Mesenteric fat pad (tissue), 1 donor: ENCODE measurements around the gene SLC1A2. TPM values are rescaled to one million over a fixed set of nuclear protein-coding genes. Genes with fewer than 3 reads are reported as not detected.

Experiments
- DNase-seq: peaks from one replicate; pipeline ENCODE4 v3.0.0-alpha.2; 2020; ENCODE audit warnings: low spot score
- total RNA-seq: library from RNA; stranded (reverse); fragmentation: NEBNext Ultra II Directional; extraction: Animal tissue kit (Norgen Biotek cat#: 25700); gene quantifications from one replicate; pipeline ENCODE4 v1.2.1, GENCODE V29; 2021
- donor health status: DM: yes; HTN: yes; CAD: no.

SLC1A2 gene
- total RNA-seq, 1 donor from 2014 or later: 1.3 TPM

DNA sequence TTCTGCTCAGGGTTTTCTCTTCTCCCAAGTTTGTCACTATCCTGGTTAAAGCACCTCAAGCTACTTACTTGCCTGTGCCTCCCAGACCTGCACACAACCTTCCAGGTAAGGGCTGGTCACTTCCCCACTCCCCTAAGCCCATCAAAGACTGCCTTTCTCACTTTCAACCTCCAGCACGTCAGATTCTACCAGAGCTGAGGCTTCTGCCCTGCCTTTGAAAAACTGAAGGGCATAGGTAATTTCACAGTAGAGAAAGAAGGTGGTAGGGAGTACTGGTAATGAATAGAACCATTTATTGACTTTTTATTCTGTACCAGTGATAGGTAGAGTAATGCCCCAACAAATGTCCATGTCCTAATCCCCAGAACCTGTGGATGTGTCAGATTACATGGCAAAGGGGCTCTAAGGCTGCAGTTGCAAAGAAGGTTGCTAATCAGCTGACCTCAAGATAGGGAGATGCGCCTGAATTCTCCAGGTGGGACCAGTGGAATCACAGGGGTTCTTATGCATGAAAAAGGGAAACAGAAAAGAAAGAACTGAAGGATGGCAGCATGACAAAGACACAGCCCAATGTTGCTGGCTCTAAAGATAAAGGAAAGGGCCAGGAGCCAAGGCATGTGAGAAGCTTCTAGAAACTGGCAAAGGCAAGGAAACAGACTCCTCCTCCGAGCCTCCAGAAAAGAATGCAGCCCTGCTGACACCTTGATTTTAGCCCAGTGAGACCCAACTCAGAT is 89.0 kb downstream of the SLC1A2 start:
- DNase-seq: no peak

- DNase-seq: no peak
Observed at GRCh38 chr11:35327829-35328228, 91.5 kb downstream of the SLC1A2 start.

GRCh38 chr11:35326266-35326879 is 93.0 kb downstream of the SLC1A2 start:
- no peak for DNase-seq

- no peak for DNase-seq
Observed at GRCh38 chr11:35324981-35325380, 94.4 kb downstream of the SLC1A2 start.

DNA sequence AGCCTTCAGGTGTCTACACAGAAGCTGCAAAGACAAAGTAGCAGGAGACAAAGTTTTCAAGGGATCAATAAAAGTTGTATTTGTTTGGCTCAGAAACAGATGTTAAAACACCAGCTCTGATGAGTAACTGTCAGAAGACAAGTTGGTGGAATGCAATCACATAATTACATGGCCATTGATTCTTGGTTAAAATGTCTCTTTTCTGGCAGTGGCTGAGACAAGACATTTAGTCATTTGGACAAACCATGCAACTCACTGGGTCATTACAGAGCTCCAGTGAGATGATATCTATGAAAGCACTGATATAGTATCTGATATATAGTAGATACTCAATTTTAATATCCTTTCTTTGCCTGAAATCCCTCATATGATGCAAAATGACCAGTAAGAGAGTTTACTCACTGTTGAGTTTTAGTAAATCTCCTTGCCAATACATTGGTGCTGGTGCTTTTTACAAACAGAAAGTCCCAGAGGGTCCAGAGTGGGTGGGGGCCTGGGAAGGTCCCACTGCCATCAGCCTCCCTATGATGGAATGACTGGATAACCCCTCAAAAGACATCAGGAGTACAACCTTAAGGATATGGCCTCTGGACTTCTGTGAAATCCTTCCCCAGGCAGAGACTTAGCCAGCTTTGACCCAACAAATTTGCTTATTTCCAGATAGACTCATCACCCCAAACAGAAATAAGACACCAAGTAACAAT is 95.0 kb downstream of the SLC1A2 start:
- no peak for DNase-seq

- DNase-seq: no peak
Observed at GRCh38 chr11:35323076-35323868, 96.1 kb downstream of the SLC1A2 start.

DNA sequence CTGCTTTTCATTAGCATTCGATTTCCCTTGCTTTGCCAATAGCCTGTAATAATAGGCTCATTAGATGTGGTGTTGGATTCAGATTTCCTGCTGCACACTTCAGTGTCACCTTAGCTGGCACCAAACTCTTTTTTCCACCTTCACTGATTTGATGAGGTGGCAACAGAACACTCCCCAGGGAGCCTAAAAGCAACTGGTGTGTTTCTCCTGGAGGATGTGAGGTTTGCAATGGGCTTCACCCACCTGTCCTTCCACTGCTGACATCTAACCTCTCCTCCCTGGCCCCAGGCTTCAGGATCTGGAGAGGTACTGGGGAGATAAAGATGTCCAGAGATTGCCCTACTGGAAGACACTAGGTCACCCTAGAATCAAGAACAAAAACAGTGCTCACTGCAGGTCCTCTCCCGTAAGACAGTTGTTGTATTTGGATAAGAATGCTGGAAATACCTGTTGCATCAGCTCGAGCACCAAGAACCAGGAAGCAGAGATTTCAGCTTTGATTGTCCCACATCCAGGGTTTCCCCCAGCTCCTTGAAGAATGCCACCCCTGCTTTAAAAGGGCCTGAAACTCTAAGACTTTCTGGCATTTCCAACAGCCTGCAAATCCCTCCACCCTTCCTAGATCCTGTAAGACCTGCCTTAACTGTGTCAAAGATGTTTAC is 96.9 kb downstream of the SLC1A2 start:
- DNase-seq: no peak

GRCh38 chr11:35321532-35322317 is 97.6 kb downstream of the SLC1A2 start:
- DNase-seq: no peak

GRCh38 chr11:35321111-35321510 is 98.2 kb downstream of the SLC1A2 start:
- DNase-seq: no peak

- no peak for DNase-seq
Observed at GRCh38 chr11:35318977-35319925, 100.1 kb downstream of the SLC1A2 start.

DNA sequence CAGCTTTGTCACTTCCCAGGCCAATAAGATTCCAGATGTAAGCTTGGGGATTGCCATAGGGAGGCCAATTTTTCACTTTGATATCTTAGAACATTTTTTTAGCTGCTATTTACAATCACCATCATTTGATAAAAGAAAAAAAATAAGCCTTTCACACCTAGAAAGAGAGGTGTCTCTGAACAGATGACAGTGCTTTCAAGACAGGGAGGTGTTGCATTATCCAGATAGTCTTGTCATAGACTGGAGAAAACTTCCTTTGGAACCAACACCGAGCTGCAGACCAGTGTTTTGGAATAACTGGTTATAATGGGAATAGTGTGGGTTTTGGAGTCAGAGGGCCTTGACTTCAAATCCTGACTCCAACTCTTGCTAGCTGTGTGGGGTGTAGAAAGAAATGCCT is 101.0 kb downstream of the SLC1A2 start:
- no peak for DNase-seq

DNA sequence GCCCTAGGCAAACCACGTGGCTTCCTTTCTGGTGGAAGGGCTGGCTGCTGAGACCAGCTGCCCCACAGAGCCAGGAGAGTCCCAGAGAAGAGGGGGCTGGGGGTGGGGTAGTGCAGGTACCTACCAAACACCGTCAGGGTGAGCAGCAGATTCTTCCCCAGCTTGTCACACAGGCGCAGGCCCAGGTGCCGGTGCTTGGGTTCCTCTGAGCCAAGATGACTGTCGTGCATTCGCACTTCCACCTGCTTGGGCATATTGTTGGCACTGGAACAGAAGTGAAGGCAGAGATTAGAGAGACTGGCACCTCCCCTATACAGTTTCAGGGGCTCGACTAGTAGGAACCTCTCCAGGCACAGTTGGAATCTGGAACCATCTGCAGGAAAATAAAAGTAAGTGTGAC is 102.1 kb downstream of the SLC1A2 start:
- no peak for DNase-seq

GRCh38 chr11:35316161-35316560 is 103.2 kb downstream of the SLC1A2 start:
- DNase-seq: no peak

DNA sequence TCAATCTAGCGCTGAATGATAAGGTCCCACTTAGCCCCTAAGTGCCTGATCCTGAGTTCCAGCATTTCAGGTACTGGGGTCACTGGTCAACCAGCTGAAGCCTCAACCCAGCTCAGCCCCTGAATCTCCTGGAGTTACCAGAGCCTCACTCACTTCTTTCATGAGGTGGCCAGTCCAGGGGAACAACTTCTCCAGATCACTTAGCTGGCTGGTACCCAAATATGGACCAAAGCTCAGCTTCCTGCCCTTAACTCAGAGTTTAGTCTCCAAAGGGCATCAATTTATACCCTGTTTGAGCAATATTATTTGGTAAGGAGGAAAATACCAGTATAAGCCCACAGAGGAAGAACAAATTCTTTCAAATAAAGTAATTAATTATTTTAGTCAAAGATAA is 105.6 kb downstream of the SLC1A2 start:
- no peak for DNase-seq

DNA sequence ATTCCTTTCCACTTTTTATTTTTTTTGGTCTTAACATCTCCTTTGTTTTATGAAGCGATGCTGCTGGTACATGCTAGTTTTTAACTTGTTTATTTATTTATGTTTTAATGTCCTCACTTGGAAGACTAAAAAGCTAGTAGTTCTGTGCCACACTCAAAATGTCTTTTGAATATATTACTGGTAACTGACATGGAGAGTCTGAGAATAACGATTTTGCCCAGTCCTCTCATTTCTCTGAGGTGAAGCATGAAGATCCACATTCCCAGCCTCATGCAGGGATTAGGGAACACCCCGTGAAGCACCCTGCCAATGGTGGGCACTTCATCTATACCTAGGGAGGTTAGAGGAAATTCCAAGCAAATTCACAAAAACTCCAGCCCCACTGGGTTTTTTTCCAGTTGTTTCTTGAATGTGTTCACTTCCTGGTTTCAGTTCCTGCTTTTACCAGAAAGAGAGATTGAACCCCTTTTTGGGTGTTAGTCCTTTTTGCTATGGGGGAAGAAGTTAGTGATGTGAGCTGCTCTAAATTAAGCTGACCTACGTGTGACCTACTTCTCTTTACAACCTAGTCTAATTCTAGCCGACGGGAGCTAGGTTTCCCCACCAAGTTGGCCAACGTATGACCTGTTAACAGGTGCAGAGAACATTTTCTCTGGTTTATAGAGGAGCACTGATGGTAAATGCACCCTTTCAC is 106.1 kb downstream of the SLC1A2 start:
- DNase-seq: no peak

GRCh38 chr11:35311331-35311730 is 108.0 kb downstream of the SLC1A2 start:
- no peak for DNase-seq

GRCh38 chr11:35308157-35308556 is 111.2 kb downstream of the SLC1A2 start:
- no peak for DNase-seq

GRCh38 chr11:35307221-35307621 is 112.1 kb downstream of the SLC1A2 start:
- no peak for DNase-seq
